SIG-M5 (cell line): ENCODE measurements around the gene ZNF575.
A peak's percentile ranks its signal among the peaks of the same experiment; 100 is the strongest.

Experiments
- DNase-seq: peaks from one replicate; lab custom pipeline; 2025; lab: John Stamatoyannopoulos, UW

ZNF575 gene, protein sequence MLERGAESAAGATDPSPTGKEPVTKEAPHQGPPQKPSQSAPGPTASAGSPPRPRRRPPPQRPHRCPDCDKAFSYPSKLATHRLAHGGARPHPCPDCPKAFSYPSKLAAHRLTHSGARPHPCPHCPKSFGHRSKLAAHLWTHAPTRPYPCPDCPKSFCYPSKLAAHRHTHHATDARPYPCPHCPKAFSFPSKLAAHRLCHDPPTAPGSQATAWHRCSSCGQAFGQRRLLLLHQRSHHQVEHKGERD

DNA sequence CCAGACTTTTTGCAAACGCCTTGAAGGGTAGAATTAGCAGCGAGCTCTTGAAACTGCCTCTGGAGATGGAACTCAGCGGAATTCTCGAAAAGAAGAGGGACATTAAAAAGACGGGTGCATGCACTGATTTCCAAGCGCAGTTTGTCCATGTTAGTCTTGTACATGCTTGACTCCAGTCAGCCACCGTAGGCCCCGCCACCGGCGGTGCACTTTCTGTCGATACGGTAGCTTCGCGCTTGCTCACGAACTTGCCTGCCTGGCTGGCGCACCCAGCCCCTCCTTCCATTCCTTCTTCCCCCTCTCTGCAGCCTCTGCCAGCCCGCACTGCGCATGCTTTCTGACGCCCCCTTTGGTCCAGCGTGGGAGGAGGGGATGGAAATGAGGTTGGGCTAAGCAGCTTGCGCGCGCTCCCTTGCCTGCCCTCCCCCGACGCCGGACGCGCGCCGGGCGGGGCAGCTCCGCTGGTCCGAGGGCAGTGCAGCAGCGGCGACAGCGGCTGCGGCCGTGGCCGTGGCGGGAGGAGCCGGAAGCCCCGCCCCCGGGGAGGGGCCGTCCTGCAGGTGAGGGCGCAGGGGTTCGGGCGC lies at the start of gene ZNF575:
TSS of gene ZNF575 (plus strand) at position 227 of the 584 bp plus-strand sequence. CDS start 1,235 bp downstream, outside the sequence.
- DNase-seq = peak; percentile 75

DNA sequence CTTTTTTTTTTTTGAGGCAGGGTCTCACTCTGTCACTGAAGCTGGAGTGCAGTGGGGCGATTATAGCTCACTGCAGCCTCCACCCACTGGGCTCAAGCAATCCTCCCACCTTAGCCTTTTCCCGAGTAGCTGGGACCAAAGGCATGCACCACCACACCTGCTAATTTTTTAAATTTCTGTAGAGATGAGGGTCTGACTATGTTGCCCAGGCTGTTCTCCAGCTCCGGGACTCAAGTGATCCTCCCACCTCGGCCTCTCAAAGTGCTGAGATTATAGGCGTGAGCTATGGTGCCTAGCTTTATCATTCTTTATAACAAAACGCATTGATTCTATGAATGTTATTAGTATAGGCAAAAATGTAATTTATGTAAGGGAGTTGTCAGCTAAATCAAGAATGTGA lies 49.7 kb upstream of the ZNF575 start:
- DNase-seq = no peak

DNA sequence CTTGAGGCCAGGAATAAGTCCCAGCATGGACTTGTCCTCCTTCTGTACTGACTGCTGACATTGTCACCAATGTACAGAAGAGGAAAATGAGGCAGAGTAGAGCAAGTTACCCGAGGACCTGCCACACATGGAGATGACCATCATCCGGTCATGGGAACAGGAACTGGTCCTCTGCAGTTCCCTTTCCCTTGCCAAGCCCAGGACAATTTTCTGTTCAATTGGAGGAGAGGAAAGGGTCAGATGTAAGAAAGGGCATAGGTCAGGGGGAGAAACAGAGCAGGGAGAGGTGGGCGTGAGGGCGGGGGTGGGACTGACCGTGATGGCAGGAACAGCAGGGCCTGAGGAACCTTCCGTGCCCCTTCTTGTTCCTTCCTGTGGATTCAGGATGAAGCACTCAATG lies 47.0 kb upstream of the ZNF575 start:
- no peak for DNase-seq

DNA sequence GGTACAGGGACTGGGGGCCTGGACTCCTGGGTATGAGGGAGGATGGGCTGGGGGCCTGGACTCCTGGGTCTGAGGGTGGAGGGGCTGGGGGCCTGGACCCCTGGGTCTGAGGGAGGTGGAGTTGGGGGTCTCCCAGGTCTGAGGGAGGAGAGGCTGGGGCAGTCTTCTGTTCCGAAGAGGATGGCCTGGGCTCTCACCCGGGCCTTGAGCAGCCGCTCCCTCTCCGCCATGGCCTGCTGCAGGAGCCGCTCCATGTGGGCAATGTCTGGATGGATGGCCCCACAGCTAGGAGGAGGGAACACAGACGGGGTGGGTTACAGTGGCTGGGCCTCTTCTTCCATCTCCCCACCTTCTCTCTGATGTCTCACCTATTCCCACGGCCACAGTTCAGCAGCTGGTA lies 46.6 kb upstream of the ZNF575 start:
- DNase-seq = no peak

DNA sequence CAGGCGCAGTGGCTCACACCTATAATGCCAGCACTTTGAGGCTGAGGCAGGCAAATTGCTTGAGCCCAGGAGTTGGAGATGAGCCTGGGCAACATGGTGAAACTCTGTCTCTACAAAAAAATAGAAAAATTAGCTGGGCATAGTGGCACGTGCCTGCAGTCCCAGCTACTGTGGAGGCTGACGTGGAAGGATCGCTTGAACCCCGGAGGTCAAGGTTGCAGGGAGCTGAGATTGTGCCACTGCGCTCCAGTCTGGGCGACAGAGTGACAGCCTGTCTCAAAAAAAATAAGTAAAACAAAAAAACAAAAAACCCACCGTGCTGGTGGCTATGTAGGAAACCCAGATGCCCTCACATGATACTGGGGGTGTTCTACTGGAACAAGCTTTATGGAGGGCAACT lies 44.8 kb upstream of the ZNF575 start:
- DNase-seq = no peak

DNA sequence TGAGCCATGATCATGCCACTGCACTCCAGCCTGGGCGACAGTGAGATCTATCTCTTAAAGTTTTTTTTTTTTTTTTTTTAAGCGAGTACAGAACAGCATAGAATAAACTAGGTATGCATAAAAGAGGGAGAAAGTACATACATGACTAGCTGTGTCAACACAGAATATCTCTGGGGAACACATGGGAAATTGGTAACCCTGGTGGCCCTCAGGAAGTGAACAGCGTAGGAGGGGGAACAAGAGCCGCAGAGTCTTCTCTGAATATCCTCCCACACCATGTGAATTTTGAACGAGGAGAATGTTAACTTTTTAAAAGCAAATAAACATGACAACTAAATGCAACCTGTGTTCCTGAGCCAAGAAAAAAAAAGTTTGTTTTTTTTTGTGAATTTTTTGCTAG lies 43.7 kb upstream of the ZNF575 start:
- DNase-seq = no peak

DNA sequence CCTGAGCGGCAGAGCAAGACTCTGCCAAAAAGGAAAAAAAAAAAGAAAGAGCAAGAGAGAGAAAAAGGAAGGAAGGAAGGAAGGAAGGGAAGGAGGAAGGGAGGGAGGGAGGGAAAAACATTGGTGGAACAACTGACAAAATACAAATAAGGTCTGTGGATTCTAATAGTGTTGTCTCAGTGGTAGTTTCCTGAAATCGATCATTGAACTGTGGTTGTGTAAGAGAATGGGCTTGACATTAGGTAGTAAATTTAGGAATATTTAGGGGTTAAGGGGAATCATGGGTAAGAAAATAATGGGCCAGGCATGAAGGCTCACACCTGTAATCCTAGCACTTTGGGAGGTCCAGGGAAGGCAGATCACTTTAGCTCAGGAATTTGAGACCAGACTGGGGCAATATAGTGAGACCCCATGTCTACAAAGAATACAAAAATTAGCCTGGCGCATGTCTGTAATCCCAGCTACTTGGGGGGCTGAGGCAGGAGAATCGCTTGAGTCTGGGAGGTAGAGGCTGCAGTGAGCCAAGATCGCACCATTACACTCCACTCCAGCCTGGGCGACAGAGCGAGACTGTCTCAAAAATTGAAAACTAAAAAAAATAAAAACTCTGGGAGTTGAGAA lies 42.9 kb upstream of the ZNF575 start:
- no peak for DNase-seq

DNA sequence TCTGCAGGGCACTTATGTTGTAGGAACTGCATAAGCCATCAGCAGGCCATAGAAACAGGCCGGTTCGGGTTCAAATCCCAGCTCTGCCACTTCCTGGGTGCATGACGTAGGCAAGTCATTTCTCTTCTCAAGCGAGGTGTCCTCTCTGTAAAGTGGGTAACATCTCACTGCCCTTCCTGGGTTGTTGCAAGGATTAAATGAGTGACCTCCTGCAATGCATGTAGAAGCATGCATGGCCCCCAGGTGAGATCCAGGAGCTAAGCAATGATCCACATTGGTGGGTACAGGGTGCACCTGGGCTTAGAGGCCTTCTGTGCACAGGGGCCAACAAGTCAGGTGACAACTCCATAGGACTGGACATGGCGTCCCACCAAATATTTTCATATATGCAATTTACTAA lies 42.2 kb upstream of the ZNF575 start:
- DNase-seq = no peak

DNA sequence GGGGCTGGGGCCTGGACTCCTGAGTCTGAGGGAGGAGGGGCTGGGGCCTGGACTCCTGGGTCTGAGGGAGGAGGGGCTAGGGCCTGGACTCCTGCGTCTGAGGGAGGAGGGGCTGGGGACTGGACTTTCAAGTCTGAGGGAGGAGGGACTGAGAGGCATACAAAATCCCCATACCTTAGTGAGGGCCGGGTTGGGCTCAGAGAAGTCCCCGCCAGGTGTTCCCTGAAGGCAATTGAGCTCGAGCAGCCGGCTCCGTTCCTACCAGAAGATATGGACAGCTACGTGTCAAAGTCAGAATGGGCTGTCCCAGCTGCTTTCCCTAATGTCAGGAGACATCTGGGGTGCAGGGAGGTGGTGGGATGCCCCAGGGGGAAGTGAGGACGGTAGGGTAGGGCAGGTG lies 37.9 kb upstream of the ZNF575 start:
- no peak for DNase-seq

DNA sequence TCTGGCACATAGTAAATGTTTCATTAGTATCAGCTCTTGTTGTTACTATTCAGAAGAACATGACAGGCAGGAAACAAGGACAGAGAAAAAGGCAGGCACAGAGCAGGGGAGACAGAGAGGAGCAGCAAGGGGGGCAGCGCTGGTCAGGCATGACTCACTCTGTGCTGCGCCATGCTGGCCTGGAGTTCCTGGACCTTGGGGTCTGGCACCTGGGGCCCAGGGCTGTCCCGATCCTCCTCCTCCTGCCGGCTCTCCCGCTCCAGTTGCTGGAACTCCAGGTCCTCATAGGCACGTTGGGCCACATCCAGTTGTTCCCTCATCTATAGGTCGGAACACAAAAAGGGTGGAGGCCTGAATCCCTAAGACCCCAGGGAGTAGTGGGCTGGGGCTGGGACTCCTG lies 36.0 kb upstream of the ZNF575 start:
- DNase-seq = no peak

DNA sequence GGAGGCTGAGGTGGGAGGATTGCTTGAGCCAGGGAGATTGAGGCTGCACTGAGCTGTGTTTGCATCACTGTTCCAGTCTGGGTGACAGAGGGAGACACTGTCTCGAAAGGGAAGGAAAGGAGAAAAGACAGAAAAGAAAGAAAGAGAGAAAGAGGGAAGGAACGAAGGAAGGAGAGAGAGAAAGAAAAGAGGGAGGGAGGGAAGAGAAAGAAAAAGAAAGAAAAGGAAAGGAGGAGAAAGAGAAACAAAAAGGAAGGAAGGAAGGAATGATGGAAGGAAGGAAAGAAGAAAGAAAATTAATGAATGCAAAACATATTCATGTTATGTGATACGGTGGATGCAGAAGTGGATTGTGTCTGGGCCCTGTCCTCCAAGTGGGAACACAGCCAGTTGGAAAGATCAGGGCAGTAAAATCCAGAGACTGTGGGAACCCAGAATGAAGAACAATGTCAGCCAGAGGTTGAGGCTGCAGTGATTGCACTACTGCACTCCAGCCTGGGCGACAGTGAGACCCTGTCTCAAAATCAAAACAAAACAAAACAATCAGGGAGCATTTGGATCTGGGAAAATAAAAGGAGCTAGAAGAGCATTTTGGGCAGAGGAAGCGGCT lies 34.6 kb upstream of the ZNF575 start:
- DNase-seq = no peak

DNA sequence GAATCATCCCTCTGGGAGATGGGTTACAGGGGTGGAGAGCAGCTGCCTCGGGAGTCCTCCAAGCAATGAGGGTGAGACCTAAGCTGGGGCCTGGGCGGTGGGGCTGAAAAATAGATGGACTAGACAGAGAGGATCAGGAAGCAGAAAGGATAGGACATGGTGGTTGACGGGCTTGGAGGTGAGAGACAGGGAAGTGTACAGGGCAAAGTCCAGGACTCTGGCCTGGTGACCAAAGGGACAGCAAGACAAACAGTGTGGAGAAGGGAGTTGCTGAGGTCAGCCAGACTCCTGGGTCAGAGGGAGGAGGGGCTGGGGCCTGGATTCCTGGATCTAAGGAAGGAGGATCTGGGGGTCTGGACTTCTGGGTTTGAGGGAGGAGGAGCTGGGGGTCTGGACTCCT lies 33.9 kb upstream of the ZNF575 start:
- no peak for DNase-seq

DNA sequence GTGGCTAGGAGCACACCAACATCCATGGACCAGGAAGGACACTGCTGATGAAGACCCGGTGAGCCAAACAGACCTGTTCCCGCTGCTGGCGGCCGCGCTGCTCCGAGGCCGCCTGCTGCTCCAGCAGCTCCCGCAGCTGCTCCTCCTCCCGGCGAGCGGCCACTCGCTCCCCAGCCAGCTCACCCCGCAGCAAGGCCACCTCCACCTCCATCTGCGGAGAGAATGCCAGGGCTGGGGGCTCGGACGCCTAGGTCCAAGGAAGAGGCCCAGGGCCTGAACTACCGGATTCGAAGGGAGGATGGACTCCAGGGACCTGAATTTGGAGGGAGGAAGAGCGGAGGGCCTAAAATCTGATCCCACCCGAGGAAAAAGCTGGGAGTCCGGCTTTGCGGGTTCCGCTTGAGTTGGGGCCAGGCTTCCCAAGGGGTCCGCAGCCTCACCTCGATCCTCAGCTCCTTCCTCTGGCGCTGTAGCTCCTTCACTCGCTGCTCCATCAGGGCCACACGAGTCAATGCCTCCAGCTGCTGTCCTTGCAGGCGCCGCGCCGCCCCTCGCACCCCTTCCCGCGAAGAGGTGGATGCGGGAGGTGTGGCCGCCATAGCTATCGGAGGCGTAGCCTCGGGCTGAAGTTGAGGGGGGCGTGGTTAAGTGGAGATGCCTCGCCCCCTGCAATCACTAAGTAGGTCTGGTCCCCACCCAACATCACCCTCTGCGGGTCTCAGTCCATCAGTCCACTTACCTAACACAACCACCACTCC lies 31.1 kb upstream of the ZNF575 start:
- no peak for DNase-seq

DNA sequence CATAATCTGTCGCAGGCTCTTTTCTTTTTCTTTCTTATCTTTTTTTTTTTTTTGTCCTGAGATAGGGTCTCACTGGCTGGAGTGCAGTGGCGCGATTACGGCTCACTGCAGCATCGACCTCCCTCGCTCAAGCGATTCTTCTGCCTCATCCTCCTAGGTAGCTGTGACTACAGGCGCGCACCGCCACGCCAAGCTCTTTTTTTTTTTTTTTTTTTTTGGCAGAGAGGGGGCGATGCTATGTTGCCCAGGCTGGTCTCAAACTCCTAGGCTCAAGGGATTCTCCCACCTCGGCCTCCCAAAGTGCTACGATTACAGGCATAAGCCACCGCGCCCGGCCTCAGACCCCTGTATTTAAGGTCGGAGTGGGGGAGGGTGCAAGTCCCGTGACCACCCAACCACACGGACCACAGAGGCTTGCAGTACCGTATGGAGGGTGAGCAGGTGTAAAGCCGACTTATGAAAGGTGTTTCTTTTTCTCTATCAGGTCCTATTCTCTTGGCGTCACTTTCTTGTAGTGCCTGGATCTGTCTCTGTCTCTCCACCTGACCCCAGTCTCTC lies 30.5 kb upstream of the ZNF575 start:
- no peak for DNase-seq

DNA sequence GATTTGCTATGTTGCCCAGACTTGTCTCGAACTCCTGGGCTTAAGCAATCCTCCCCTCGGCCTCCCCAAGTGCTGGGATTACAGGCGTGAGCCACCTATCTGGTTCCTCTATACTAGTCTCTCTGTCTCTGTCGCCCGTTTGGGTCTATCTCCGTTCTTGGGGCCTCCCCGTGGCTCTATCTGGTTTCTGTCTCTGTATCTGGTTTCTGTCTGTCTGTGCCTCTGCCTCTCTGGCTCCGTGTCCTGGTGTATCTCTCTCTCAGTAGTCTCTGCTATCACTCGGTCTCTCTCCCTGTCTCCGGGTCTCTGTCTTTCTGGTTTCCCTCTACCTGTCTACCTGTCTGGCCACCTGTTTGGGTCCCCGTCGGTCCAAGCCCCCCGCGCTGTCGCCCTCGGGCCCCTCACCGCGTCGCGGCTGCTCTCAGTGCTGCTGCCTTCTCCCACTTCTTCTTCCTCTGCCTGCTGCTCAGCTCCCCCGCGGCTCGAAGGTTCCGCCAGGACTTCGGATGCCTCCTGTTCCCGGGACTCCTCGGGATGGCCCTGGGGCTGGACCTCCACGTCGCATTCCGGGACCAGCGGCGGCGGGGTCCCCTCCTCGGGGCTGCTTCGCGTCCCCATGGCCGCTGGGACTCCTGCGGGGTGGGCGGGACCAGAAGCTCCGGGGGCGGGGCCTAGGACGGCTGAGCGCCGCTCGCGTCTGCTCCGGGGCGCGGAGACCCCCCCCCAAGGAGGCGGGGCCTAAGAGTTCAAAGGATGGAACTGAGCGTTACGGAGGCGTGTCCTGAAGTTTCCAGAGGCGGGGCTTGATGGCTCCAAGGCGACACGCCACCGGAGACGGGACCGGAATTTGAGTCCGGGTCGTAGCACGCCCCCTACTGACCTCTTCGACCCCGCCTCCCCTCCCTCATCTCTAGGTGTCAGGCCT lies 29.2 kb upstream of the ZNF575 start:
- peak; percentile 38 for DNase-seq

DNA sequence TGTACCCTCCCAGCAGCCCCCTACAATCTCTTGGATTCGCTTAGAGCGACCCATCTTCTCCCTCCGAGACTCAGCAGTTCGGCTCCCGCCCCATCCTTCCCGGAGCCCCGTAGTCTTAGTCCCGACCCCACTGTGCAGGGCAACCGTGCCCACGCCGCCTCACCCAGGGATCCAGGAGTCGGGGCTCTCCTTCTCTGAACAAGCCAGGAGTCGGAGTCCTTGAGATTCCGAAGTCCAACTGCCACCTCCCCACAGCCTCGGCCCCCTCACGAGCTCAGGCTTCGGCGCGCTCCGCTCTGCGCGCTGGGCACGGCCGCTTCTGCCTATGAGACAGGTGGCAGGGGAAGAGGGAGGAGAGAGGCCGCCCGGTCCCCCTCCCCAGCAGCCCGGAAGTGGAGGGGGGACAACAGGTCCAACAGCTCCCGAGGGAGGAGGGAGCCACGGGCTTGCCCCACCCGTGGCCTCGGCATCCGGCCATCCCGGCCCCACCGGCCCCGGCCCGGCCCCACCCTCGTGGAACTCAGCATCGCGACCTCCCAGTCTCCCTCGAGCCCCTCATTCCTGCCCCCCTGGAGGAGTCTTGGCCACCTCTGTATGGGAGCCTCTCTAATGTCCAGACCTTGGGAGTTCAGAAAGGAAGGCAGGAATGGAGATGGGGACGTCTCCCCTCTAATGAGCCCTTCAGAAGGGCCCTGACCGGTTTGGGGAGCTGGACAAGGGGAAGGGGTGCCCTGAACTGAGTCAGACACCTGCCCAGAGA lies 28.4 kb upstream of the ZNF575 start, which contains the start of gene PHLDB3:
TSS of gene PHLDB3 (minus strand) at position 321 of the 760 bp plus-strand sequence. CDS start 628 bp downstream, outside the sequence.
- no peak for DNase-seq

DNA sequence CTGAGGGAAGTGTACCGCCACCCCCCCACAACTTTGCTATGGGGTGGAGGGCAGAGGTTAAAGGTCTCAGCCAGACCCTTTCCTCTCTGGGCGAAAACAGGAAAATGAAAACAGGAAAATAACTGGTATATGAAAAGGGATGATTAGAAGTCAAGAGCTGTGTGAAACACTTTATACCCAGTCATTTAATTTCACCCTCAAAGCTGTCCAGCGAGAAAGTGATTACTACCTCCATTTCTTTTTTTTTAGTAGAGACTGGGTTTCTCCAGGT lies 27.9 kb upstream of the ZNF575 start:
- no peak for DNase-seq

DNA sequence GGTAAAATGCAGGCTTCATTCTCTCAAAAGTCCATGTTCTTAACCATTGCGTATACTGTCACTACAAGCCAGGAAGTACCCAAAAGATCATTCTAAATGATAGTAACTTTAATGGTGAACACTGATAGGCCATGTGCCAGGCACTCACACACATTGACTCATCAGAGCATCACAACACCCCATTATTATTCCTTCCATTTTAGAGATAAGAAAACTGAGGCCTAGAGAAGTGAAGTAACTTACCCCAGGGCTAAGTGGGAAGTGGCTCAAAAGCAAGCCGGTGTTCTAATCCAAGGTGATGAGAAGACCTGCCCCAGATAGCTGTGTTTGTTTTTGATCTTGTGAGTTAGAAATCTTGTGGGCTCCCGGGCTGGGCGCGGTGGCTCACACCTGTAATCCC lies 27.0 kb upstream of the ZNF575 start:
- DNase-seq = no peak

DNA sequence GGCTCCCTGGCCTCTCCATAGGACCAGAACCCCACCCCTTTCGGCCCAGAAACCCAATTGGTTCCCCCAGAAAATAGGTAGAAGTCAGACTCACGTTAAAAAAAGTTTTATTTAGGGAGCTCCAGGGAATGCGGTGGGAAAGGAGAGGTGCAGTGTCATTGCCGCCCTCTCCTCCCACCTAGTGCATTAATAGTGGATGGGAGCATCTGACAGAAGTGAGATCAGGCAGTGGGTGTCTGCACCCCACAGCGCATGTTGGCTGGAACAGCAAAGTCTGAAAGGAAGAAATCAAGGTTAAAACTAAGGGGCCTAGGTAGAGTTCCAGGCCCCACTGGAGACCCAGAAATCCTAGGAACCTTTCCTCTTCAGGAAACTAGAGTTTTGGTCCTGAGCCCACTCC lies 26.4 kb upstream of the ZNF575 start:
- no peak for DNase-seq

DNA sequence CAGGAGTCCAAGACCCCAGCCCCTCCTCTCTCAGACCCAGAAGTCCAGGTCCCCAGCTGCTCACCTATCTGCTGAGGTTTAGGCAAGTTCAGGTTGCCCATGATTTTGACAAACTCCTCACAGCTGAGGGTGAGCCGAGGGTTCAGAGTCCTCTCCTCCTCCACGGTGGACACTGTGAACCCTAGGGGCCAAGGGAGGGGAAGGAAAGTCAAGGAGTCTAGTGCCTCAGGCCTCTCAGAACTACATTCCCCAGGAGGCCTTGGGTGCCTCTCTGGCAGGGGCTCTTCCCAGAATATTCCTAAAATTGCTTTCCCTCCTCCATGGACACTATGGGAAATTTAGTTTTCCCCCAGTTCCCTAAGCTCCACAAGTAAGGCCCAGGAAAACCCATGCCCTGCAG lies 25.1 kb upstream of the ZNF575 start:
- DNase-seq = no peak

DNA sequence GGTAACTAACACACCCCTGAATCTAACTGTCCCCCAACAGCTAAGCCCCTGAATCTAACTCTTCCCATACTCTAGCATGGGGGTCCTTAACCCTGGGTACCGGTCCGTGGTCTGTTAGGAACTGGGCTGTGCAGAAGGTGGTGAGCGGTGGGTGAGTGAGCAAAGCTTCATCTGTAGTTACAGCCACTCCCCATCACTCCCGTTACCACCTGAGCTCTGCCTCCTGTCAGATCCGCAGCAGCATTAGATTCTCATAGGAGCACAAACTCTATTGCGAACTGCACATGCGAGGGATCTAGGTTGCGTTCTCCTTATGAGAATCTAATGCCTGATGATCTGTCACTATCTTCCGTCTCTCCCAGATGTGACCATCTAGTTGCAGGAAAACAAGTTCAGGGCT lies 22.3 kb upstream of the ZNF575 start:
- no peak for DNase-seq
